ENCODE data around the gene ANKRD62. TPM values are rescaled to one million over a fixed set of nuclear protein-coding genes. Genes with fewer than 3 reads are reported as not detected.

Gene ANKRD62
- total and polyA plus RNA-seq, 9 of the 15 experiments (the other 6 are each of a cell fraction or from before 2014, with no cell fraction given) = 0.16 to 1.1 (median 0.45) TPM; not detected in 1

GRCh38 chr18:12044591-12044990, 49.1 kb upstream of the ANKRD62 start (continued):
- TF ChIP-seq CLOCK (CRISPR knock-in tag; IDR thresholded peaks at IDR 0.05; ENCODE audit: borderline replicate concordance) (no peak), JUND (IDR thresholded peaks at IDR 0.05; ENCODE audit: borderline replicate concordance, low read depth, low read length) (no peak), JUND (tag; IDR thresholded peaks at IDR 0.05; ENCODE audit: borderline replicate concordance, low read depth, low read length) (no peak), THRA (IDR thresholded peaks at IDR 0.05) (no peak), RFX7 (CRISPR knock-in tag; IDR thresholded peaks at IDR 0.05) (no peak), BRD4 (IDR thresholded peaks at IDR 0.05) (no peak), HES1 (IDR thresholded peaks at IDR 0.05; ENCODE audit: low read depth) (no peak), HOXB6 (CRISPR knock-in tag; IDR thresholded peaks at IDR 0.05; ENCODE audit: borderline replicate concordance) (no peak), SREBF2 (CRISPR knock-in tag; IDR thresholded peaks at IDR 0.05) (no peak), HEY1 (CRISPR knock-in tag; IDR thresholded peaks at IDR 0.05; ENCODE audit: borderline replicate concordance) (no peak), CBX3 (IDR thresholded peaks at IDR 0.05; ENCODE audit: borderline replicate concordance in 1 of 2, low read length in 2 of 2) (no peak), ZNF23 (CRISPR knock-in tag; IDR thresholded peaks at IDR 0.05) (no peak)

All from K562 (cell line).